DLD1 (cell line): Measurements from ENCODE around the gene KIN.
"Not testable (repeated sequence)": the region's sequence is repeated elsewhere in the genome, so short reads cannot be mapped to it uniquely, and the experiment has no call there.

Experiments
- in situ Hi-C: cut with HindIII; loops from 2 replicates; pipeline ENCODE4 v1.10.0; 2017; ENCODE audit warnings: low sequenced_read_pairs

KIN gene

GRCh38 chr10:7787857-7788638 lies at the start of gene KIN, which contains the start of gene ATP5F1C:
Gene KIN (minus strand): TSS chr10:7787993. CDS start chr10:7787933, 60 bp downstream.
Gene ATP5F1C (plus strand): TSS chr10:7788177. CDS start chr10:7788208, 31 bp downstream.
- in situ Hi-C loops, result no loop called here

- in situ Hi-C loops, result no loop called here
These were observed 48.8 kb upstream of the KIN start for GRCh38 chr10:7836571-7836970.

- in situ Hi-C loops, result no loop called here
These were observed 46.5 kb upstream of the KIN start for GRCh38 chr10:7834262-7834661.

- in situ Hi-C loops, result no loop called here
These were observed 45.4 kb upstream of the KIN start for GRCh38 chr10:7833210-7833609.

GRCh38 chr10:7832060-7832459 lies 44.3 kb upstream of the KIN start:
- in situ Hi-C loops, result no loop called here

GRCh38 chr10:7829289-7829834 lies 41.6 kb upstream of the KIN start:
- in situ Hi-C loops, result no loop called here

- in situ Hi-C loops, result no loop called here
These were observed 39.2 kb upstream of the KIN start for GRCh38 chr10:7826971-7827370.

GRCh38 chr10:7824251-7824650 lies 36.5 kb upstream of the KIN start:
- in situ Hi-C loops, result no loop called here

- in situ Hi-C loops, result no loop called here
These were observed 31.3 kb upstream of the KIN start for GRCh38 chr10:7819121-7819460.

- in situ Hi-C loops, result no loop called here
These were observed 30.7 kb upstream of the KIN start, which contains the start of gene TAF3 for GRCh38 chr10:7818295-7819120. Gene TAF3 (plus strand): TSS chr10:7818505. CDS start chr10:7818710, 205 bp downstream.

- in situ Hi-C loops, result no loop called here
These were observed 30.1 kb upstream of the KIN start for GRCh38 chr10:7817984-7818294.

- in situ Hi-C loops, result no loop called here
These were observed 29.8 kb upstream of the KIN start for GRCh38 chr10:7817576-7817975.

- in situ Hi-C loops, result no loop called here
These were observed 25.7 kb upstream of the KIN start for GRCh38 chr10:7813481-7813880.

- in situ Hi-C loops, result not testable (repeated sequence)
These were observed 23.9 kb upstream of the KIN start for GRCh38 chr10:7811743-7812142.

- in situ Hi-C loops, result no loop called here
These were observed 23.2 kb upstream of the KIN start for GRCh38 chr10:7811000-7811399.

GRCh38 chr10:7810443-7810842 lies 22.6 kb upstream of the KIN start:
- in situ Hi-C loops, result no loop called here

- in situ Hi-C loops, result no loop called here
These were observed 21.0 kb upstream of the KIN start for GRCh38 chr10:7808686-7809267.

- in situ Hi-C loops, result no loop called here
These were observed 16.9 kb upstream of the KIN start for GRCh38 chr10:7804741-7805140.

- in situ Hi-C loops, result no loop called here
These were observed 16.4 kb upstream of the KIN start for GRCh38 chr10:7804216-7804615.

GRCh38 chr10:7802606-7803005 lies 14.8 kb upstream of the KIN start:
- in situ Hi-C loops, result no loop called here

- in situ Hi-C loops, result no loop called here
These were observed 9.8 kb upstream of the KIN start for GRCh38 chr10:7797582-7797981.

- in situ Hi-C loops, result no loop called here
These were observed 7.8 kb upstream of the KIN start for GRCh38 chr10:7795605-7796004.
